Nephron (organoid): ENCODE measurements around the gene GCC2.
A peak's percentile ranks its signal among the peaks of the same experiment; 100 is the strongest.

Source experiments
- H3K27ac Mint-ChIP-seq, 3 experiments: 2 replicates each; pipeline ENCODE4 v1.8.0; 2020; ENCODE audit warnings: mixed read lengths in 3 of 3, mild to moderate bottlenecking in 2 of 3, moderate library complexity in 1 of 3
- H3K27me3 Mint-ChIP-seq: 2 replicates; pipeline ENCODE4 v1.8.0; 2021; ENCODE audit warnings: low read depth, mild to moderate bottlenecking, moderate library complexity, mixed read lengths
- H3K36me3 Mint-ChIP-seq: 2 replicates; pipeline ENCODE4 v1.8.0; 2020; ENCODE audit warnings: low read depth, mixed read lengths
- H3K4me1 Mint-ChIP-seq: 2 replicates; pipeline ENCODE4 v1.8.0; 2020; ENCODE audit warnings: mixed read lengths
- H3K4me3 Mint-ChIP-seq, 3 experiments: 2 replicates each; pipeline ENCODE4 v1.8.0; 2020; ENCODE audit warnings: mild to moderate bottlenecking in 3 of 3, mixed read lengths in 3 of 3, moderate library complexity in 2 of 3
- H3K9me3 Mint-ChIP-seq: 2 replicates; pipeline ENCODE4 v1.8.0; 2020; ENCODE audit warnings: mixed read lengths
- CTCF ChIP-seq, 3 experiments: fragments of 200-600 bp; sonication (generic); IDR thresholded peaks; one replicate each; pipeline ENCODE4 v1.5.0; 2021; ENCODE audit warnings: antibody characterized with exemption in 3 of 3; ENCODE audit not compliant: unreplicated experiment in 3 of 3

GCC2 gene

GRCh38 chr2:108448678-108449409, at the start of gene GCC2:
Gene GCC2, plus strand, starts transcription at chr2:108449206. Its CDS starts 69 bp downstream, at chr2:108449275.
- Mint-ChIP-seq H3K4me3 (peak within 1 kb of the TSS; percentile 87 to 96 (median 96)), H3K9me3 (no peaks in the 10 kb centered on the region), H3K36me3 (peaks cover 28% of the 10 kb centered on the region), H3K27ac (peak within 1 kb of the TSS; percentile 82 to 94 (median 93)), H3K27me3 (no peaks in the 10 kb centered on the region), H3K4me1 (peaks cover 24% of the 10 kb centered on the region)
- no peak for TF ChIP-seq CTCF (IDR thresholded peaks at IDR 0.05; ENCODE audit: unreplicated experiment in 3 of 3)

- H3K4me1 Mint-ChIP-seq = no peaks in the 10 kb centered on the region
- no peaks in the 10 kb centered on the region for H3K27me3 Mint-ChIP-seq
- H3K4me3 Mint-ChIP-seq = no peak overlapping the region
- H3K36me3 Mint-ChIP-seq = peaks cover 15% of the 10 kb centered on the region
- H3K27ac Mint-ChIP-seq = no peak overlapping the region
- H3K9me3 Mint-ChIP-seq = peaks cover 36% of the 10 kb centered on the region
- TF ChIP-seq CTCF (IDR thresholded peaks at IDR 0.05; ENCODE audit: unreplicated experiment in 3 of 3) = no peak
Observed at GRCh38 chr2:108399479-108399878, 49.5 kb upstream of the GCC2 start.

GRCh38 chr2:108401800-108402199, 47.2 kb upstream of the GCC2 start:
- H3K9me3 Mint-ChIP-seq = peaks cover 35% of the 10 kb centered on the region
- H3K27ac Mint-ChIP-seq = no peak overlapping the region
- no peak for TF ChIP-seq CTCF (IDR thresholded peaks at IDR 0.05; ENCODE audit: unreplicated experiment in 3 of 3)
- H3K4me1 Mint-ChIP-seq = no peaks in the 10 kb centered on the region
- H3K27me3 Mint-ChIP-seq = no peaks in the 10 kb centered on the region
- peaks cover 12% of the 10 kb centered on the region for H3K36me3 Mint-ChIP-seq
- no peak overlapping the region for H3K4me3 Mint-ChIP-seq

- Mint-ChIP-seq H3K27me3 (no peaks in the 10 kb centered on the region), H3K4me3 (no peak overlapping the region), H3K36me3 (peaks cover 6% of the 10 kb centered on the region), H3K27ac (no peak overlapping the region), H3K4me1 (no peaks in the 10 kb centered on the region), H3K9me3 (peaks cover 29% of the 10 kb centered on the region)
- no peak for TF ChIP-seq CTCF (IDR thresholded peaks at IDR 0.05; ENCODE audit: unreplicated experiment in 3 of 3)
Observed at GRCh38 chr2:108403494-108403893, 45.5 kb upstream of the GCC2 start.

- Mint-ChIP-seq H3K27ac (no peak overlapping the region), H3K4me1 (no peaks in the 10 kb centered on the region)
- TF ChIP-seq CTCF (IDR thresholded peaks at IDR 0.05; ENCODE audit: unreplicated experiment in 3 of 3) = no peak
Observed at GRCh38 chr2:108404784-108405397, 44.1 kb upstream of the GCC2 start.

More at GRCh38 chr2:108404784-108405397, 44.1 kb upstream of the GCC2 start:
- Mint-ChIP-seq H3K4me3 (no peak overlapping the region), H3K36me3 (peaks cover 3% of the 10 kb centered on the region), H3K9me3 (peaks cover 18% of the 10 kb centered on the region), H3K27me3 (no peaks in the 10 kb centered on the region)
